ENCODE data around the gene CDH4.

The CDH4 gene

DNA sequence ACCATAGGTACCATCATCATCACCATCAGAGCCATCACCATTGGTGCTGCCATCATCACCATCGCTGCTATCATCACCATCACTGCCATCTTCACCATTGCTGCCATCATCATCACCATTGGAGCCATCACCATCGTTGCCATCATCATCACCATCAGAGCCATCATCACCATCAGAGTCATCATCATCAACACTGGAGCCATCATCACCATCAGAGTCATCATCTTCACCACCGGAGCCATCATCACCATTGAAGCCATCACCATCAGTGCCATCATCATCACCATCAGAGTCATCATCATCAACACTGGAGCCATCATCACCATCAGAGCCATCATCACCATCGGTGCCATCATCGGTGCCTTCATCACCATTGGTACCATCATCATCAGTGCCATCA is 474.9 kb downstream of the CDH4 start:
- no peak for DNase-seq
- TF ChIP-seq POLR2A (IDR thresholded peaks at IDR 0.05; ENCODE audit: low read length) (no peak), GATA1 (IDR thresholded peaks at IDR 0.05; ENCODE audit: low read depth, low read length) (no peak)

DNA sequence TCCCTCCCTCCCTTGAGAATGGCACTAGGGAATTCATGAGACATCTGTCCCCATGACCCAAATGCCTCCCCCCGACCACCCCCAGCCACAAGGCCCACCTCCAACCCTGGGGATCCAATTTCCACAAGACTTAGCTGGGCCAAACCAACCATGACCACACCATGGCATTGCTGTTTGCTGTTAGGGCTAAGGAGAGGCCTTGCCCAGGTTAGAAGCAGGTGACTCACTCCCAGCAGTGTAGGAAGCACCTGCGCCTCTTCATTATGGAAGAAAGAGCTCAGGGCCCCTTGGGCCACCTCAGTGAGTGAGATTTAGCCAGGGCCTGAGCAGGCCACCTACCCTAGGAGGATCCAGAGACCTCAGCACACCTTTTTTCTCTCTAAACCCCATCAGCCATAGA is 475.7 kb downstream of the CDH4 start:
- no peak for TF ChIP-seq GATA1 (IDR thresholded peaks at IDR 0.05; ENCODE audit: low read depth, low read length)
- TF ChIP-seq POLR2A (IDR thresholded peaks at IDR 0.05; ENCODE audit: low read length): no peak
- no peak for DNase-seq

- no peak for DNase-seq
- TF ChIP-seq POLR2A (IDR thresholded peaks at IDR 0.05; ENCODE audit: low read length) (no peak), GATA1 (IDR thresholded peaks at IDR 0.05; ENCODE audit: low read depth, low read length) (no peak)
Observed at GRCh38 chr20:61728326-61728725, 476.3 kb downstream of the CDH4 start.

GRCh38 chr20:61728786-61729770 is 477.0 kb downstream of the CDH4 start:
- TF ChIP-seq GATA1 (IDR thresholded peaks at IDR 0.05; ENCODE audit: low read depth, low read length) (no peak), POLR2A (IDR thresholded peaks at IDR 0.05; ENCODE audit: low read length) (no peak)
- no peak for DNase-seq

DNA sequence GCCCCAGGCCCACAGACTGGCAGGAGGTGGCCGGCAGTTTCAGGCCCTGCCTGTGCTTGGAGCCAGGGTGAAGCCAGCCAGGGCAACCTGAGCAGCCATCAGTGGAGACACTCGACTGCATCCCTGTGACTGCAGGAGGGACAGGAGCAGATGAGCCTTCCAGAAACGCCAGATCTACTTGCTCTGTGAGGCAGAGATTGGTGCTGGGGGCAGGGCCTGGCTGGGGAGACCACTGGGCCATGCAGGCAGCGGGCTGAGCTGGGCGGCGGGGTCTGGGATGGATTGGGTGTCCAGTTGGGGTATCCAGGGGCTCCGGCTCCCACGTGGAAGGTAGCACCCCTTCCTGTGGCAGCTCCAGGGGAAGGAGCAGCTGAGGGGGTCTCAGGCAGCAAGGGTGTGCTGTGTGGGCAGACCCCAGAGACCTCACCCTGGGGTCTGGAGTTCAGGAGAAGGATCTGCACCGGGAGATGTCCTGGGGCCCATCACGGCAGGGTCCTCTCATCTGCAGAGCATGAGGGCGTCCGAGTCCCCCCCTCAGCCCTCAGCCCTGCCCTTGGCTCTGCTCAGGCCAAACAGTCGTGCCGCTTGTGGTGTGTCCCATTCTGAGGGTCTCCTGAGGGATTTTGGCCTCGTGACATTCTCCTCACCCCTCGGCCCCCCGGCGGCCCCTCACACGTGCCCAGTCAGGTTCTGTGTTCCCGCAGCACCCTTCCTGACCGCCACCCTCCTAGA is 478.7 kb downstream of the CDH4 start:
- DNase-seq: no peak
- TF ChIP-seq POLR2A (IDR thresholded peaks at IDR 0.05; ENCODE audit: low read length): no peak
- no peak for TF ChIP-seq GATA1 (IDR thresholded peaks at IDR 0.05; ENCODE audit: low read depth, low read length)

- no peak for DNase-seq
- TF ChIP-seq GATA1 (IDR thresholded peaks at IDR 0.05; ENCODE audit: low read depth, low read length): no peak
- no peak for TF ChIP-seq POLR2A (IDR thresholded peaks at IDR 0.05; ENCODE audit: low read length)
Observed at GRCh38 chr20:61731363-61732181, 479.5 kb downstream of the CDH4 start.

GRCh38 chr20:61732511-61733210 is 480.6 kb downstream of the CDH4 start:
- TF ChIP-seq GATA1 (IDR thresholded peaks at IDR 0.05; ENCODE audit: low read depth, low read length) (no peak), POLR2A (IDR thresholded peaks at IDR 0.05; ENCODE audit: low read length) (no peak)
- no peak for DNase-seq

- no peak for DNase-seq
- TF ChIP-seq GATA1 (IDR thresholded peaks at IDR 0.05; ENCODE audit: low read depth, low read length) (no peak), POLR2A (IDR thresholded peaks at IDR 0.05; ENCODE audit: low read length) (no peak)
Observed at GRCh38 chr20:61733216-61733615, 481.2 kb downstream of the CDH4 start.

DNA sequence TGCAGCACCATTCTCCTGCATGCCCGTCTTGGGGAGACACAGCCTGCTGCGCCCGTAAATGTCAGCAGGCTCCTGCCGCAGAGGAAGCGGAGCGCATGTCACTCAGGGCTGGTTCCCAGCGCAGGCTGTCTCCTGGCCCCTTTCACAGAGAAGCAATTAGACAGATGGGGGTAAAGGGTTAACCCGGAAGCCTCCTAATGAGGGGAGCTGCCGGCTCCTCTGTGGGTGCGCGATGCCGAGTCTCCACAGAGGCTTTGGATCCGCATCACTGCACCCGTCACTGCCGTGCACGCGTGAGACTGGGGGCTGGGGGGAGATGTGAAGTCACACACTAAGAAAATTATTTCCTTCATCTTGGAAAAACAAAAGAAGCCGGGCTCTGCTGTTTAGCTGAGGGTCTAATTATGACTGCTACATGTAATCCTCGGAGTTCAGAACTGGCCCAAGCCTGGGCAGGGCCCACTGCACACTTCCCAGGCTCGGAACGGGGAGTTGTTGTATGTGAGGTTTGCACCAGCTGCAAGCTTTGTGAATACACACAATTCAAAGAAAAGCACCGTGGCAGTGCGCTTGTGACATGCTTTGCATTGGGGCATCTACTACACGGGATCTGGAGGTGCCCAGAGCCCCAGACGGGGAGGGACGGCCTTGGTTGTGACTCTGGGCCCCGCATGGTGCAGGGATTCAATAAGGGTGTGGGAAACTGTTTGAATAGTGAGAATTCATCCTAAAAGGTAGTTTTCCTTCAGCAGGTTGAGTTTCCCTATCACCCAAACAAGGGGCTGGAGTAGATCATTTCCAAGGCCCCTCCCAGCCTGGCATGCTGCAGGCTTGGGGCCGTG is 482.1 kb downstream of the CDH4 start:
- no peak for DNase-seq
- TF ChIP-seq GATA1 (IDR thresholded peaks at IDR 0.05; ENCODE audit: low read depth, low read length): no peak
- no peak for TF ChIP-seq POLR2A (IDR thresholded peaks at IDR 0.05; ENCODE audit: low read length)

- no peak for DNase-seq
- TF ChIP-seq POLR2A (IDR thresholded peaks at IDR 0.05; ENCODE audit: low read length): no peak
- TF ChIP-seq GATA1 (IDR thresholded peaks at IDR 0.05; ENCODE audit: low read depth, low read length): no peak
Observed at GRCh38 chr20:61734733-61735502, 482.9 kb downstream of the CDH4 start.

DNA sequence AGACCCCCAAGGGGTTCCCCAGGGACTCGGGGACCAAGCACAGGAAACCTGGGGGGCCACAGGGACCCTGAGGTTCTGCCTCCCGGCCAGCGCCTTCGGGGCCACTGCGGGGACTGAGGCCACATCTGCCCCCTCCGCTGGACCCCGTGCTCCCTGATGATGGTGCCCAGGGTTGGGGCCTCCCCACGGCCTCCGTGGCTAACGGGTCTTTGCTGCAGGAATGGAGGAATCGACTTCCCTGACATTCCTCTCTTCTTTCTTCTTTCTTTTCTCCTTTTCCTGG is 483.4 kb downstream of the CDH4 start:
- no peak for DNase-seq
- no peak for TF ChIP-seq GATA1 (IDR thresholded peaks at IDR 0.05; ENCODE audit: low read depth, low read length)
- TF ChIP-seq POLR2A (IDR thresholded peaks at IDR 0.05; ENCODE audit: low read length): no peak
